Panc1 (cell line): ENCODE results near the gene RTCB. TPM values are rescaled to one million over a fixed set of nuclear protein-coding genes. Genes with fewer than 3 reads are reported as not detected.
"Not testable (repeated sequence)": the region's sequence is repeated elsewhere in the genome, so short reads cannot be mapped to it uniquely, and the experiment has no call there.

Source experiments
- ATAC-seq: fragments of 200-7000 bp; cut with Tn5 transposase; 2 replicates; pipeline ENCODE4 v1.9.1; 2020; ENCODE audit warnings: mild to moderate bottlenecking, moderate library complexity
- BruUV-seq: library from RNA; stranded (reverse); fragments of 400-500 nt; replicated peaks from 2 replicates; lab custom pipeline; 2021; lab: Mats Ljungman, UMichigan
- CTCF ChIA-PET: fragments of 300-600 bp; sonication (Branson Sonifier 250); formaldehyde crosslinking; loops from one replicate; lab custom pipeline; 2022; ENCODE audit warnings: antibody characterized with exemption; lab: Charles Lee
- POLR2A ChIA-PET: fragments of 300-600 bp; sonication (Branson Sonifier 250); formaldehyde crosslinking; loops from one replicate; lab custom pipeline; 2022; ENCODE audit warnings: antibody characterized with exemption; lab: Charles Lee
- DNase-seq: peaks from one replicate; pipeline ENCODE4 v3.0.0-alpha.2; 2010; ENCODE audit warnings: low read depth, low spot score
- H3K27ac ChIP-seq: 2 replicates; pipeline ENCODE4 v1.5.1; 2011; ENCODE audit warnings: mild to moderate bottlenecking, low read length, inconsistent platforms
- H3K27me3 ChIP-seq: fragments of 200-500 bp; sonication (Bioruptor generic); 2 replicates; pipeline ENCODE4 v1.6.0; 2014; ENCODE audit warnings: low read length, inconsistent platforms; ENCODE audit not compliant: control insufficient read depth, insufficient read depth
- H3K36me3 ChIP-seq: fragments of 200-500 bp; sonication (Bioruptor generic); 2 replicates; pipeline ENCODE4 v1.5.1; 2014; ENCODE audit warnings: inconsistent platforms, mild to moderate bottlenecking, low read length, moderate library complexity; ENCODE audit not compliant: control insufficient read depth, insufficient read depth
- H3K4me1 ChIP-seq: 2 replicates; pipeline ENCODE4 v1.5.1; 2011; ENCODE audit warnings: inconsistent platforms, mild to moderate bottlenecking, low read length, moderate library complexity; ENCODE audit not compliant: control insufficient read depth, insufficient read depth
- H3K4me3 ChIP-seq, 2 experiments: 2 replicates each; pipeline ENCODE4 v1.5.1; 2011 to 2012; ENCODE audit warnings: low read depth in 2 of 2, low read length in 2 of 2, mild to moderate bottlenecking in 2 of 2, inconsistent platforms in 1 of 2, moderate library complexity in 1 of 2
- H3K9me3 ChIP-seq: fragments of 200-500 bp; sonication (Bioruptor generic); 2 replicates; pipeline ENCODE4 v1.5.1; 2014; ENCODE audit warnings: low read depth, mild to moderate bottlenecking, inconsistent platforms, low read length, moderate library complexity; ENCODE audit not compliant: control insufficient read depth, insufficient read depth
- POLR2AphosphoS5 ChIP-seq: IDR thresholded peaks from 2 replicates; pipeline ENCODE4 v1.6.1; 2012; ENCODE audit warnings: mild to moderate bottlenecking, low read depth, low read length, moderate library complexity
- REST ChIP-seq, 2 experiments: IDR thresholded peaks; 2 replicates each; pipeline ENCODE4 v1.6.1; 2011 to 2012; ENCODE audit warnings: low read depth in 2 of 2, control low read depth in 1 of 2, low read length in 1 of 2, mild to moderate bottlenecking in 1 of 2, moderate library complexity in 1 of 2; ENCODE audit not compliant: insufficient read depth in 1 of 2
- SIN3A ChIP-seq: IDR thresholded peaks from 2 replicates; pipeline ENCODE4 v1.6.1; 2012; ENCODE audit warnings: low read depth, mild to moderate bottlenecking, low read length, moderate library complexity, borderline replicate concordance; ENCODE audit not compliant: insufficient read depth
- TCF7L2 ChIP-seq: IDR thresholded peaks from 2 replicates; pipeline ENCODE4 v1.6.1; 2011; ENCODE audit warnings: mild to moderate bottlenecking, low read depth, low read length, inconsistent platforms
- in situ Hi-C: cut with HindIII; loops from 2 replicates; pipeline ENCODE4 v1.10.0; 2016; ENCODE audit warnings: low sequenced_read_pairs, low pct_unique_long_range_greater_than_20kb
- intact Hi-C: fragments of 100-400 bp; cut with micrococcal nuclease; formaldehyde crosslinking; loops from one replicate; pipeline ENCODE4 v1.10.0; 2022; ENCODE audit not compliant: unreplicated experiment
- total RNA-seq: library from RNA; stranded (reverse); gene quantifications from one replicate; pipeline ENCODE4 v1.2.1, GENCODE V29; 2021; ENCODE audit not compliant: unreplicated experiment
- TF ChIP-seq, protein P1 (sequence below): fragments of 450-650 bp; IDR thresholded peaks from 2 replicates; pipeline ENCODE4 v1.5.1; 2017; ENCODE audit warnings: mild to moderate bottlenecking

RTCB gene
- total RNA-seq, 1 experiment from 2014 or later = 55.9 TPM

- CTCF ChIA-PET = no interaction called here
- DNase-seq (no peak), ATAC-seq (no peak)
- Histone ChIP-seq H3K36me3 (no peaks in the 10 kb centered on the region), H3K27ac (no peak overlapping the region), H3K27me3 (no peaks in the 10 kb centered on the region), H3K4me3 (no peak overlapping the region), H3K9me3 (no peaks in the 10 kb centered on the region), H3K4me1 (no peaks in the 10 kb centered on the region)
- no peak for TF ChIP-seq TCF7L2
- TF ChIP-seq, protein P1, sequence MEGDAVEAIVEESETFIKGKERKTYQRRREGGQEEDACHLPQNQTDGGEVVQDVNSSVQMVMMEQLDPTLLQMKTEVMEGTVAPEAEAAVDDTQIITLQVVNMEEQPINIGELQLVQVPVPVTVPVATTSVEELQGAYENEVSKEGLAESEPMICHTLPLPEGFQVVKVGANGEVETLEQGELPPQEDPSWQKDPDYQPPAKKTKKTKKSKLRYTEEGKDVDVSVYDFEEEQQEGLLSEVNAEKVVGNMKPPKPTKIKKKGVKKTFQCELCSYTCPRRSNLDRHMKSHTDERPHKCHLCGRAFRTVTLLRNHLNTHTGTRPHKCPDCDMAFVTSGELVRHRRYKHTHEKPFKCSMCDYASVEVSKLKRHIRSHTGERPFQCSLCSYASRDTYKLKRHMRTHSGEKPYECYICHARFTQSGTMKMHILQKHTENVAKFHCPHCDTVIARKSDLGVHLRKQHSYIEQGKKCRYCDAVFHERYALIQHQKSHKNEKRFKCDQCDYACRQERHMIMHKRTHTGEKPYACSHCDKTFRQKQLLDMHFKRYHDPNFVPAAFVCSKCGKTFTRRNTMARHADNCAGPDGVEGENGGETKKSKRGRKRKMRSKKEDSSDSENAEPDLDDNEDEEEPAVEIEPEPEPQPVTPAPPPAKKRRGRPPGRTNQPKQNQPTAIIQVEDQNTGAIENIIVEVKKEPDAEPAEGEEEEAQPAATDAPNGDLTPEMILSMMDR = no peak
- no peak for TF ChIP-seq REST (IDR thresholded peaks at IDR 0.05; ENCODE audit: insufficient read depth in 1 of 2, low read depth in 2 of 2, low read length in 1 of 2)
- no peak for TF ChIP-seq SIN3A
- no peak for TF ChIP-seq POLR2AphosphoS5
- intact Hi-C loops (no loop called here), in situ Hi-C loops (no loop called here)
- POLR2A ChIA-PET = no interaction called here
- BruUV-seq = no TSS peak
Observed at GRCh38 chr22:32352681-32353080, 59.4 kb downstream of the RTCB start.

GRCh38 chr22:32351875-32352274 lies 60.2 kb downstream of the RTCB start:
- H3K36me3 ChIP-seq, H3K27ac ChIP-seq, H3K4me3 ChIP-seq, DNase-seq, ATAC-seq, POLR2A ChIA-PET, H3K9me3 ChIP-seq, CTCF ChIA-PET, intact Hi-C loops, BruUV-seq, H3K4me1 ChIP-seq, in situ Hi-C loops, H3K27me3 ChIP-seq: not testable (repeated sequence)

- BruUV-seq = no TSS peak
- Histone ChIP-seq H3K9me3 (no peaks in the 10 kb centered on the region), H3K4me1 (no peaks in the 10 kb centered on the region), H3K36me3 (no peaks in the 10 kb centered on the region), H3K27me3 (no peaks in the 10 kb centered on the region), H3K27ac (no peak overlapping the region), H3K4me3 (no peak overlapping the region)
- ChIA-PET POLR2A (no interaction called here), CTCF (no interaction called here)
- TF ChIP-seq REST (IDR thresholded peaks at IDR 0.05; ENCODE audit: insufficient read depth in 1 of 2, low read depth in 2 of 2, low read length in 1 of 2) = no peak
- TF ChIP-seq, protein P1 = no peak
- TF ChIP-seq POLR2AphosphoS5 = no peak
- no peak for TF ChIP-seq SIN3A
- TF ChIP-seq TCF7L2 = no peak
- ATAC-seq = no peak
- intact Hi-C loops (no loop called here), in situ Hi-C loops (no loop called here)
- DNase-seq = no peak
Observed at GRCh38 chr22:32348031-32348611, 63.9 kb downstream of the RTCB start.
